Dendritic cell treated with granulocyte-macrophage colony-stimulating factor and Interleukin-4, amounts not matched to agents 40 ng/mL and 50 ng/mL, for 4 days (primary cell): Measurements from ENCODE around the gene CEP290.

Experiments used
- H3K27ac Mint-ChIP-seq: one replicate; pipeline ENCODE4 v1.8.0; 2022; ENCODE audit warnings: mild to moderate bottlenecking, mixed read lengths
- H3K27me3 Mint-ChIP-seq: one replicate; pipeline ENCODE4 v1.8.0; 2022; ENCODE audit warnings: mild to moderate bottlenecking, mixed read lengths
- H3K36me3 Mint-ChIP-seq: one replicate; pipeline ENCODE4 v1.8.0; 2022; ENCODE audit warnings: low read depth, mixed read lengths
- H3K4me1 Mint-ChIP-seq: one replicate; pipeline ENCODE4 v1.8.0; 2022; ENCODE audit warnings: low read depth, mixed read lengths
- H3K4me3 Mint-ChIP-seq: one replicate; pipeline ENCODE4 v1.8.0; 2022; ENCODE audit warnings: mild to moderate bottlenecking, moderate library complexity, mixed read lengths
- H3K9me3 Mint-ChIP-seq: one replicate; pipeline ENCODE4 v1.8.0; 2022; ENCODE audit warnings: mixed read lengths
- intact Hi-C: fragments of 100-400 bp; cut with micrococcal nuclease; formaldehyde crosslinking; loops from one replicate; pipeline ENCODE4 v1.15.0; 2022

CEP290 gene

DNA sequence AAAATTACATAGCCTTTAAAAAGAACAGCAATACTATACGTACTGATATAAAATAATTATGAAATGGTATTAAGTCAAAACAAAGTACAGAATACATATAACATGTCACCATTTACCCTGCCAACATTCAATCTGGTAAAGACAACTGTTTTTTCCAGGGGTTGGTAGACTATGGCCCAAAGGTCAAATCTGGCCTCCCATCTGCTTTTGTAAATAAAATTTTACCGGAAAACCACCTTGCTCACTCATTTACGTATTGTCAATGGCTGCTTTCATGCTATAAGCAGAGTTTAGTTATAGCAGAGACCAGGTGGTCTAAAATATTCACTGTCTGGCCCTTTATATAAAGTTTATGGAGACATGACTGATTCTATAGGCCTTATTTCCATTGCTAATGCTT lies 14.0 kb downstream of the CEP290 start:
- peaks cover 7% of the 10 kb centered on the region for H3K4me1 Mint-ChIP-seq
- no peaks in the 10 kb centered on the region for H3K36me3 Mint-ChIP-seq
- intact Hi-C loops = no loop called here
- no peaks in the 10 kb centered on the region for H3K9me3 Mint-ChIP-seq
- no peaks in the 10 kb centered on the region for H3K27me3 Mint-ChIP-seq
- H3K4me3 Mint-ChIP-seq = no peak overlapping the region
- H3K27ac Mint-ChIP-seq = no peak overlapping the region

DNA sequence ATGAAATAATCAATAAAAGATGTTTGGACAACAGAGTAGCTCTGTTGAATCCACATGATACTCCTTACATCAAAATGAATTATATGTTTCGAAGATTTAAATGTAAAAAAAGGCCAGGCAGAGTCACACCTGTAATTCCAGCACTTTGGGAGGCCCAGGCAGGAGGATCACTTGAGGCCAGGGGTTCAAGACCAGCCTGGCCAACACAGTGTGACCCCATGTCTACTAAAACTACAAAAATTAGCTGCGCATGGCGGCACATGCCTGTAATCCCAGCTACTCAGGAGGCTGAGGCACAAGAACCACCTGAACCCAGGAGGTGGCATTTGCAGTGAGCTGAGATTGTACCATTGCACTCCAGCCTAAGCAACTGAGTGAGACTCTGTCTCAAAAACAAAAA lies 14.8 kb downstream of the CEP290 start:
- Mint-ChIP-seq H3K9me3 (no peaks in the 10 kb centered on the region), H3K27ac (no peak overlapping the region), H3K27me3 (no peaks in the 10 kb centered on the region), H3K4me3 (no peak overlapping the region), H3K36me3 (no peaks in the 10 kb centered on the region), H3K4me1 (no peaks in the 10 kb centered on the region)
- intact Hi-C loops = no loop called here

DNA sequence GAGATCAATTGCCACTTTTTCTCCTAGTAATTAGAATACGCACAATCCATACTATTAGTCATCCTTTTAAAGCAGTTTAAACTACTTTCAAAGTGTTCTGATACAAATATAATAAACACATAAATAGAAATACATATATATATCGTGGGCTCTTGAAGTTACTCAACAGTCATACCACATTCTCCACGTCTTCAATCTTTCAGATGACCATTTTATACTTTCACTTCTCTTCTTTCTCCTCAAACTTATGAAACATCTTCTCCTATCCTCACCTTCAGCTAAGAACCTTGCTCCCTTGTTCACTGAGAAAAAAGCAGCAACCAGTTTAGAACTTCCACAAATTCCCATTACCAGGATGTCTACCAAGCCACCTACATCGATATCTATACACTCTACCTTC lies 19.2 kb downstream of the CEP290 start:
- Mint-ChIP-seq H3K9me3 (no peaks in the 10 kb centered on the region), H3K27me3 (no peaks in the 10 kb centered on the region), H3K4me3 (no peak overlapping the region), H3K36me3 (peaks cover 8% of the 10 kb centered on the region), H3K27ac (no peak overlapping the region), H3K4me1 (no peaks in the 10 kb centered on the region)
- intact Hi-C loops = no loop called here

DNA sequence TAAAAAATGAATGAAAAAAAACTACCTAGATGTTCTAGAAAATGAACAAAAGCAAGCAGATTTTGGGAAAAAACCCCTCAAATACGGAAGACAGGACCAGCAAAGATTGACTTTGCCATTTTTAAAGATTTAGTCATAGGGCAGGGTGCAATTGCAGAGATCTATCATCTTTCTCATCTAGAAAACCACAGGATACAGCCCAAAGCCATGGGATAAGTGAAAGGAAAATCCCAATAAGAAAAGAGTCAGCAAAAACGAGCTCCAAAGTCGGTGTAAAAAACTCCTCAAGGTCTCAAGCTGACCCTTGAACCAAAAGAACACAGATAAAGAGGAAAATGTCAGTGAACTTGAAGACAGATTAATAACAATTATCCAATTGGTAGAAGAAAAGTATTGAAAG lies 28.0 kb downstream of the CEP290 start:
- intact Hi-C loops = no loop called here

GRCh38 chr12:88111074-88111652 lies 30.7 kb downstream of the CEP290 start:
- Mint-ChIP-seq H3K4me3 (no peak overlapping the region), H3K4me1 (no peaks in the 10 kb centered on the region), H3K9me3 (no peaks in the 10 kb centered on the region), H3K27ac (no peak overlapping the region), H3K27me3 (no peaks in the 10 kb centered on the region), H3K36me3 (peaks cover 19% of the 10 kb centered on the region)
- intact Hi-C loops = loop anchor here (2.0 kb wide), 1 partner anchor 884 kb away; no protein-coding TSS in a partner anchor

More for the DNA sequence above, 28.0 kb downstream of the CEP290 start:
- no peaks in the 10 kb centered on the region for H3K27me3 Mint-ChIP-seq
- no peak overlapping the region for H3K27ac Mint-ChIP-seq
- H3K4me3 Mint-ChIP-seq = no peak overlapping the region
- peaks cover 27% of the 10 kb centered on the region for H3K36me3 Mint-ChIP-seq
- H3K4me1 Mint-ChIP-seq = no peaks in the 10 kb centered on the region
- H3K9me3 Mint-ChIP-seq = no peaks in the 10 kb centered on the region

GRCh38 chr12:88108021-88108420 lies 33.9 kb downstream of the CEP290 start:
- H3K27ac Mint-ChIP-seq = no peak overlapping the region
- no peaks in the 10 kb centered on the region for H3K4me1 Mint-ChIP-seq
- H3K36me3 Mint-ChIP-seq = peaks cover 26% of the 10 kb centered on the region
- H3K27me3 Mint-ChIP-seq = no peaks in the 10 kb centered on the region
- H3K4me3 Mint-ChIP-seq = no peak overlapping the region
- H3K9me3 Mint-ChIP-seq = no peaks in the 10 kb centered on the region
- intact Hi-C loops = no loop called here

- intact Hi-C loops = no loop called here
- Mint-ChIP-seq H3K27ac (no peak overlapping the region), H3K4me1 (no peaks in the 10 kb centered on the region), H3K27me3 (no peaks in the 10 kb centered on the region), H3K9me3 (no peaks in the 10 kb centered on the region), H3K36me3 (peaks cover 15% of the 10 kb centered on the region), H3K4me3 (no peak overlapping the region)
Observed at GRCh38 chr12:88093573-88093972, 48.3 kb downstream of the CEP290 start.

DNA sequence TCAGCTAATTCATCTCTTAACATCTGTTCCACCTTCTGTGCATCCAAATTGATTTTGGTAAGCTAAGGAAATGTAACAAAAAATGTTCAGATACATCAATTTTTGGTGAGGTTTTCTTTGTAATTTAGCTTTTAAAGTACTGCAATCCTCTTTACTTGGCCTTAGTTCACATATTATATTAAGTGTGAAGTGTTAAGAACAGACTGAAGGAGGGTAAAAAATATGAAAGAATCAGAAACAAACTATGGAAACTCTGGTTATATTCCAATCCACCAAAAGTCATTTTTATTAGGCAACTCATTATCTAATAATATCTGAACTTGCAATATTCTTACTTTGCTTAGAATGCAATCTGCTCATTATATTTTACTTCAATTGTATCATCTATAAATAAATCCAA lies 49.1 kb downstream of the CEP290 start:
- Mint-ChIP-seq H3K4me1 (no peaks in the 10 kb centered on the region), H3K9me3 (no peaks in the 10 kb centered on the region), H3K4me3 (no peak overlapping the region), H3K27me3 (no peaks in the 10 kb centered on the region), H3K27ac (no peak overlapping the region), H3K36me3 (peaks cover 15% of the 10 kb centered on the region)
- intact Hi-C loops = no loop called here

DNA sequence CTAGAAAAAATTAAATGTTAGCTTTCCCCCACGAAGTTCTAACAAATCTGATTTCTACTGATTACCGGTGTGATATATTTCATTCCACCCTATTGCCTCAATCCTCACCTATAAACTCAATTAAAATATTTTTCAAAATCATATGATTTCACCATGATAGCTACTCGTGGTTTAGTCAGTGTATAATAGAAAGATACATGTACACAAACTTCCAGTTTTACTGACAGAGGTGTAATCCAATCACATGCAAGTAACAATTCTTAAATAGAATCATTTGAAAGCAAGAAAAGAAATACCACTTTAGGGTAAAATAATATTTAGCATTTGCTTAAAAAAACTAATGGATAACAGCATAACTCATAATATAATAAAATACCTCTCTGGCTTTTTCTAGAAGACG lies 57.7 kb downstream of the CEP290 start:
- no peak overlapping the region for H3K27ac Mint-ChIP-seq
- H3K36me3 Mint-ChIP-seq = peaks cover 37% of the 10 kb centered on the region
- H3K9me3 Mint-ChIP-seq = no peaks in the 10 kb centered on the region
- H3K4me1 Mint-ChIP-seq = no peaks in the 10 kb centered on the region
- no peaks in the 10 kb centered on the region for H3K27me3 Mint-ChIP-seq
- intact Hi-C loops = no loop called here
- H3K4me3 Mint-ChIP-seq = no peak overlapping the region

DNA sequence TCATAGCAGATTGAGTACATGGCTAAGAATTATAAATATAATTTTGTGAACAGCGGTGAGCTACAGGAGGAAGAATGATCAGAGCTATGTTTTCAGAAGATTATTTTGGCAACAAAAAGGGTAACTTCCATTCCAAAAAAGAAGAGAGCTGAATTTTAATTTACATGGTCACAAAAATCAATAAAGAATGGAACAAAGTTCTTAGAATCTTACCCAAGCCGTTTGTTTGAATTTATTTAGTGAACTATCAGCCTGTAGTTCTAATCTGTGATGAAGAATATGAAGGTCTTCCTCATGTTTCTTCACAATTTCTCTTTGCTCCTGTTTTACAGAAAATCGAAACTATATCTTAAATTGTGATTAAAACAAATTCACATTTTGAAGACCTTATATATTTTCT lies 58.3 kb downstream of the CEP290 start:
- Mint-ChIP-seq H3K4me3 (no peak overlapping the region), H3K9me3 (no peaks in the 10 kb centered on the region), H3K27me3 (no peaks in the 10 kb centered on the region), H3K4me1 (no peaks in the 10 kb centered on the region), H3K36me3 (peaks cover 31% of the 10 kb centered on the region), H3K27ac (no peak overlapping the region)
- intact Hi-C loops = no loop called here

DNA sequence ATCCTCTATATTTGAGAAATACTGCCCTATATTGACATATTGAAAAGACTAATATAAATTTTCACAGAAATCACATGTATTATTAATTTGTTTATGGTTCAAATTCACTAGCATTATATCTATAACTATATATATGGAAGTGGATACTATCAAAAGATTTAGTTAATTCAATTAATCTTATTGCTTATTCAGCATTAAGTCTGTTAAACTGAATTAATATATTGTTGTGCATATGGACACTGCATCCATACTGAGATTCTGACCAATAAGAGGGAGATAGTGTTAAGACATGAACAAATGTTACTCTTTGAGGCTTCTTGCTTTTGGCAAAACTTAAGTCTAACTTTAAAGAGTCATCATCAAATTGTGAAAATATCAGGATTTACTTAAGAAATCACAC lies 60.6 kb downstream of the CEP290 start:
- intact Hi-C loops = no loop called here
- Mint-ChIP-seq H3K36me3 (peaks cover 43% of the 10 kb centered on the region), H3K4me1 (no peaks in the 10 kb centered on the region), H3K4me3 (no peak overlapping the region), H3K27me3 (no peaks in the 10 kb centered on the region), H3K27ac (no peak overlapping the region), H3K9me3 (no peaks in the 10 kb centered on the region)

DNA sequence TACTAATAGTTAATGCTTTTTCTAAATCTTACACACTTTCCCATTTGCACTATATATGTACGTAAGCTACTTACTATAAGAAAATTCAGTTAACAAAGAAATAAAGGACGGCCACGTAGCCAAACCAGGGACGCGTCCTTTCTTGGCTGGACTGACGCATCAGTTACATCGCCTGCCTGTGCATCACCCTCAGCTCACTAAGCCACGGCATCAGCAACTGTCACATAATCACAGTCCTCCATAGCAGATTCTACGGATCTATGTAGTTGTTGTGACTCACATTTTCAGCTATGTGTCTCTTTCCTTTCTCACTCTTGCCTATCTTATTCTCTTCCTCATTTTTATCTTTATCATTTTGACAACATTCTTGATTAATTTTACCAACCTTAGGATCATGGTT lies 74.6 kb downstream of the CEP290 start:
- Mint-ChIP-seq H3K4me3 (no peak overlapping the region), H3K9me3 (no peaks in the 10 kb centered on the region), H3K36me3 (peaks cover 21% of the 10 kb centered on the region), H3K27me3 (no peaks in the 10 kb centered on the region), H3K27ac (no peak overlapping the region), H3K4me1 (peaks cover 14% of the 10 kb centered on the region)
- intact Hi-C loops = no loop called here

- no peak overlapping the region for H3K4me3 Mint-ChIP-seq
Observed at GRCh38 chr12:88063375-88063774, 78.5 kb downstream of the CEP290 start.

GRCh38 chr12:88062474-88062873 lies 79.4 kb downstream of the CEP290 start:
- Mint-ChIP-seq H3K4me3 (no peak overlapping the region), H3K36me3 (peaks cover 27% of the 10 kb centered on the region), H3K4me1 (peaks cover 19% of the 10 kb centered on the region), H3K27ac (peak overlapping the region; percentile 53), H3K9me3 (no peaks in the 10 kb centered on the region), H3K27me3 (no peaks in the 10 kb centered on the region)
- intact Hi-C loops = no loop called here

More at GRCh38 chr12:88063375-88063774, 78.5 kb downstream of the CEP290 start:
- Mint-ChIP-seq H3K36me3 (peaks cover 29% of the 10 kb centered on the region), H3K4me1 (peaks cover 19% of the 10 kb centered on the region), H3K27ac (peak overlapping the region; percentile 3), H3K27me3 (no peaks in the 10 kb centered on the region), H3K9me3 (no peaks in the 10 kb centered on the region)
- intact Hi-C loops = no loop called here

- intact Hi-C loops = no loop called here
- Mint-ChIP-seq H3K36me3 (peaks cover 36% of the 10 kb centered on the region), H3K9me3 (no peaks in the 10 kb centered on the region), H3K27ac (no peak overlapping the region), H3K27me3 (no peaks in the 10 kb centered on the region), H3K4me3 (no peak overlapping the region), H3K4me1 (peaks cover 19% of the 10 kb centered on the region)
Observed at GRCh38 chr12:88058719-88059077, 83.2 kb downstream of the CEP290 start.
